Stimulated activated CD8-positive, alpha-beta memory T cell treated with anti-CD3 and anti-CD28 coated beads, Interleukin-12 subunit alpha, Interleukin-12 subunit beta, amount 100 ng/mL, for 1 hour (primary cell): ENCODE data around the gene CCDC183.
A peak's percentile ranks its signal among the peaks of the same experiment; 100 is the strongest.
"Not testable (repeated sequence)": the region's sequence is repeated elsewhere in the genome, so short reads cannot be mapped to it uniquely, and the experiment has no call there.

Experiments
- DNase-seq: peaks from one replicate; pipeline ENCODE4 v3.0.0-alpha.2; 2020; ENCODE audit warnings: low read depth

CCDC183 gene

GRCh38 chr9:136785565-136786355 is 10.4 kb upstream of the CCDC183 start:
- not testable (repeated sequence) for DNase-seq

GRCh38 chr9:136786451-136786850 is 9.7 kb upstream of the CCDC183 start:
- no peak for DNase-seq

- not testable (repeated sequence) for DNase-seq
Measured at GRCh38 chr9:136786983-136787382, 9.2 kb upstream of the CCDC183 start.

- peak; percentile 58 for DNase-seq
Measured at GRCh38 chr9:136787690-136788400, 8.3 kb upstream of the CCDC183 start.

GRCh38 chr9:136788644-136789522 is 7.3 kb upstream of the CCDC183 start:
- DNase-seq: not testable (repeated sequence)

GRCh38 chr9:136789523-136789937 is 6.6 kb upstream of the CCDC183 start:
- no peak for DNase-seq

- peak; percentile 99 for DNase-seq
Measured at GRCh38 chr9:136790640-136791515, 5.3 kb upstream of the CCDC183 start, which contains the start of gene TMEM141. TMEM141 (plus strand) TSS chr9:136791344; CDS start chr9:136791371, 27 bp downstream.

GRCh38 chr9:136791516-136792276 is 4.4 kb upstream of the CCDC183 start:
- peak; percentile 35 for DNase-seq

GRCh38 chr9:136792321-136793085 is 3.6 kb upstream of the CCDC183 start:
- no peak for DNase-seq

GRCh38 chr9:136793086-136793946 is 2.8 kb upstream of the CCDC183 start:
- no peak for DNase-seq

GRCh38 chr9:136794281-136794999 is 1.7 kb upstream of the CCDC183 start:
- no peak for DNase-seq

- DNase-seq: no peak
Measured at GRCh38 chr9:136795000-136795348, 1.2 kb upstream of the CCDC183 start.

GRCh38 chr9:136796775-136797347 is 723 bp downstream of the CCDC183 start:
- not testable (repeated sequence) for DNase-seq

GRCh38 chr9:136798708-136799078 is 2.6 kb downstream of the CCDC183 start:
- no peak for DNase-seq

GRCh38 chr9:136799079-136799853 is 3.1 kb downstream of the CCDC183 start:
- DNase-seq: no peak

- peak; percentile 81 for DNase-seq
Measured at GRCh38 chr9:136799854-136800657, 3.9 kb downstream of the CCDC183 start.
